Muscle of back (tissue), 11 donors: Measurements from ENCODE around the gene KAZN. TPM values are rescaled to one million over a fixed set of nuclear protein-coding genes. Genes with fewer than 3 reads are reported as not detected.
A peak's percentile ranks its signal among the peaks of the same experiment; 100 is the strongest.

Experiments used
- DNase-seq, 3 donors: peaks; one replicate each; pipeline versions ENCODE4 v3.0.0 to v3.0.0-alpha.2; 2013
- polyA plus RNA-seq, 10 donors: library from polyadenylated mRNA; unstranded; fragments of 120-200 nt; gene quantifications; one replicate each; pipeline ENCODE4 v1.2.1, GENCODE V29; 2013; ENCODE audit not compliant: insufficient read length in 10 of 10

Gene KAZN
- polyA plus RNA-seq, 10 donors: 10.8 to 16.9 (median 13.7) TPM

- DNase-seq: no peak
These were observed 312.7 kb downstream of the KAZN start for GRCh38 chr1:14910984-14911721.

DNA sequence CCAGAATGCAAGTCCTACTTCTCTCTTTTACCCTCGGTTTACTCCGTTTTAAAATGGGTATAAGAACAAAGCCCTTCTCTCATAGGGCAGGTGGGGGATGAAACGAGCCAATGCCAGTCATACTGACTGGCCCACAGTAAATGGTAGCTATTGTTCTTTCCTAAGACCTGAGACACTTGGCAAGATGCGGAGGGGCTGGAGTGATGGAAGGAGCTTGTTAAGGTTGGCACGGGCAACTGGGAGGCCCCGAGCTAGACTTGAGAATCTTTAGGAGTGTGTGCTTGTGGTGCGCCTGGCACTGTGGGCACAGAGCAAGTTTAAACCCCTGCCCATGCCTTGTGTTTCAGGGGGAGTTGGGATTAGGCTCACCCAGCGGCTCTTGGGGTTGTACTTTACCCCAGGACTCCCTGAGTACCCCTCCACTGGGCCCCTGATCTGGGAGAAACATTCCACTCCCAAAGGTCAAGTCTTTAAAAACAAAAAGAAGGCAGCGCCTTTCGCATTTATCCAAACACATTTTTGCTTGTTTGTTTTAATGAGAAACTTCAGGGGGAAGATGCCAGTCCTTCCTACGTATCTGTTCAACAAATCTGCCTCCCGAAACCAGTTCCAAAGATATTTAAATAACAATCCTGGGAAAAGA is 314.5 kb downstream of the KAZN start:
- DNase-seq: no peak

DNA sequence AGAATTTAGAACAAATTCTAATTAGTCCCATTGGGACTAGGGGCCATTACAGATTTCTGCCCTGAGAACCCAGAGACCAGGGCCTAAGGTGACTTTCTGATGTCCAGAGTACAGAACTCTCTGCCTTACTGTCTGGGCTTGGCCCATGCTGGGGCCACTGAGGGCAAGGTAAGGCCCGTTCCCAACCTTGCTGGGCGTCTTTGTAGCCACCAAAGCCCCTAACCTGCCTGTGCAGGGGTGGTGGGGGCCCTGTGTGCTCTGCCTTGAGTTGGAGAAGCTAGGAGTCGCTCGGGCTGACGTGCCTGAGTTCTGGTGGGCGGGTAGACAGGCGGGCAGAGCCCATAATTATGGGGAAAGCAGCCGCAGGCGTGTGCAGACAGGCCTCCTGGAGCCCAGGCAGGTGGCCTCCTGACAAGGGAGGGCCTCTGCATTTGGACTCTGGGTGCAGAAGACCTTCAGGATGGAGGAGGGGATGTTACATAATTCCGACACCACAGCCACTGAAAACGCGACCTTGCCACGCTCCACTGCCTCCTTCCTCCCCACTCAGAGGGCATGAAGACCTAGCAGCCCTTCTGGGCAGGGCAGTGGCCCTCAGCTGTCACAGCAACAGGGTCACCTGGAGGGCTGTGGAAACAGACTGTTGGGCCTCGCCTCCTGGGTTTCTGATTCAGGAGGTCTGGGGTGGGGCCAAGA is 315.1 kb downstream of the KAZN start:
- no peak for DNase-seq

- DNase-seq: no peak
These were observed 316.0 kb downstream of the KAZN start for GRCh38 chr1:14914351-14914988.

DNA sequence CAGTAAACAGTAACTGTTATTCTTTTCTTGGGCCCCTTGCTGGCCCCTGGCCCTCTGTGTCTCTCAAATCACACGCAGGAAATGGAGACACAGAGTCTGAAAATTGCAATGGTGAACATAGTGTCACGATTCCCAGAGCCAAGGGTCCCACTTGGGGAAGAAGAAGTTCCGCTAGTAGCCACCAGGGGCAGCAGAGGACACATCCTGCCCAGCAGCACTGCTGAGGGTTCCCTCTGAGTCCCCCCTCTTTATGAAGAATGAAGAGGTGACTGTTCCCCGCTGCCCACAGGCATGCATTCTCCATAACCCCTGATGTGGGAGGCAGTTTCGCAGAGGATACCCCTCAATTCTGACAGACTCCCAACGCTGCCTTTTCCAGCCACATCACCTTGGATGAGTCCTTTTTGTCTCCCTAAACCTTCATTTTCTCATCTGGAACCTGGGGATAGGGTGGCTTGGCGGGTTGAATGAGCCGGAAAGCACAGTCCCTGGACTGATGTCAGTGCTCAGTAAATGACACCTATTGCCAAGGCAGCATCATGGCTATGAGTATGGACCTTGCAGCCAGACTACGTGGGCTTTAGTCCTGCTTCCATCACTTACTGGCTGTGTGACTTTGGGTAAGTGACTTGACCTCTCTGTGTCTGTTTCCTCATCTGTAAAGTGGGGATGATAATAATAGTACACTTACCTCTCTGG is 317.0 kb downstream of the KAZN start:
- peak in 2 of 3 donors; percentile 62 to 78 for DNase-seq

- DNase-seq: no peak
These were observed 320.8 kb downstream of the KAZN start for GRCh38 chr1:14919289-14919688.

DNA sequence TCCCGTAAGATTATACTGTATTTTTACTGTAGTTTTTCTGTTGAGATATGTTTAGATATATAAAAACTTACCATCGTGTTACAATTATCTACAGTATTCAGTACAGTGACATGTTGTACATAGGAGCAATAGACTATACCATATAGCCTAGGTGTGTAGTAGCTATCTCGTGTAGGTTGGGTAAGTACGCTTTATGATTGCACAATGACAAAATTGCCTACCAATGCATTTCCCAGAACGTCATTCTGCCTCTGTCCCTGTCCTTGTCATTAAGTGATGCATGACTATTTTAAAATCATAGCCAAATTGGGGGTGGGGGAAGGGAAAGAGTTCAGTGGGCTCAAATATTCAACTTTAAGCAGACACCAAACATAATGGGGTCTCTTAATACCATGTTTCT is 321.3 kb downstream of the KAZN start:
- no peak for DNase-seq

- peak in 1 of 3 donors; percentile 62 for DNase-seq
These were observed 322.6 kb downstream of the KAZN start for GRCh38 chr1:14921057-14921456.

DNA sequence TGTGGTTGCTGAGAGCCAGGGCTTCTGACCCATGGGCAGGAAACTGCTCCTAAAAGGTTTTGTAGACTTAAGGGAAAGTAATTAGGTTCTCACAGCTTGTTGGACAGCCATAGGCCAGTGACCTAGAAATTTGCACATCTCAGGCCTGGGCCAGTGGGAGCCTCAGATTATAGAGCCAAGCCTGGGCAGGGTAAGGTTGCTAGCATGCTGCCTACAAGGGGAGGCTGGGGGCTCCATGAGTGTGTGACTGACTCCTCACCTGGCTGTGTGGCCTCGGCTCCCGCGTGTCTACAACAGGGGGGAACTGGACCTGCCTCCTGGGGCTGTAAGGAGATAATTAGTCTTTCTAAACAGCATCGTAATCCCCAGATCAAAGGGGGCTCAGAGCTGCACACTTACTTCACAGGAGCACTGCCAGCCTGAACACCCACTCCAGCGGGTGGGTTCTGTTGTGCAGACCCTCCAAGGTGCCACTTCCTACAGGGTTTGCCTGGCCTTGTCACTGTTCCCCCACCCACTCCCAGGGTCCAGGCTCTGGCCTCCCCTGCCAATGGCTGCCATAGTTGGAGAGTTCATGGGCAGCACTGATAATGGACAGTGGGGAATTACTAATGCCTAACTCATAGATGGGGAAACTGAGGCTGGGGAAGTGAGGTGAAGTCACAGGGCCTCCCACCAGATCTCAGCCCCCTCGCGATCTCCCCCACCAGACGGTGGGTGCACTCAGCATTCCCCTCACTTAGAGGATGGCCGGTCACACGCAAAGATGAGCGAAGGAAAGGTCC is 324.6 kb downstream of the KAZN start:
- DNase-seq: no peak

- DNase-seq: peak in 2 of 3 donors; percentile 65 to 67
These were observed 325.4 kb downstream of the KAZN start for GRCh38 chr1:14923727-14924452.

DNA sequence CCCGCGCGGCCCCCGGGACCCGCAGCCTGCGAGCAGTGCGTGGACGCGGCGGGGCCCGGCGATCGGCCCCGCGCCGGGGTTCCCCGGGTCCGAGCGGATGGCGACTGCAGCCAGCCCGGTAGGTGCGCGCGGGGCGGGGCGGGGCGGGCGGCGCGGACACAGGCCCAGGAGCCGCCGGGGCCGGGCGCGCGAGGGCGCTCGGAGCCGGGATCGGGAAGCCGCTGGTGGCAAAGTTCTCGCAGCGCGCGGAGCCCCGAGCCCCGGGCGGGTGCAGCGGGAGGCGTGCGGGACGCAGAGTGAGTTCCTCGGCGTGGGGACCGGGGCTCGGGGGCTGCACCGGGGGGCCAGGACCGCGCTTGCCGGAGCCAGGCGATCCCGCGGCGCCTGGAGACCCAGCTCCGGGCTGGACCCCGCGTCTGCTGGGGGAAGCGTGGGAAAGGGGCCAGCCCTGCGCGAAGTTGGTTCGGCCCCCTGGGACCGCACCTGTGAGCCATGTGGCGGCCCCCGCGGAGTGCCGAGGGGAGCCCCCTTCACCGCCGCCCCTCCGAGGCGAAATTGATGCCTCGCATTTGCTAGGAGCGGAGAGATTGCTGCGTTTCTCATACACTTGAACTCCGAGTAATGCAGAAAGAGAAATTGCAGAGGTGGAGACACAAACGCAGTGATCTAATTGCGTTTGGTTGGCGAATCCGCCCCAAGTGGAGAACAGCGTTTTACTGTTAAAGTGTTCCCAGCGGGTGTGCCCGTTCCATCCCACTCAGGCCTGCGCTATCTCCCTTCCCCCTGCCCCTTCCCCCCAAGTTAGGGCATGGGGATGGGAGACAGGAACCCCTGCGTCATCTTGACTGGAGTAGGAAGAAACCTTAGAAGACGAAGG is 326.2 kb downstream of the KAZN start:
- DNase-seq: peak in 2 of 3 donors; percentile 62 to 72

- DNase-seq: no peak
These were observed 327.1 kb downstream of the KAZN start for GRCh38 chr1:14925336-14926136.

DNA sequence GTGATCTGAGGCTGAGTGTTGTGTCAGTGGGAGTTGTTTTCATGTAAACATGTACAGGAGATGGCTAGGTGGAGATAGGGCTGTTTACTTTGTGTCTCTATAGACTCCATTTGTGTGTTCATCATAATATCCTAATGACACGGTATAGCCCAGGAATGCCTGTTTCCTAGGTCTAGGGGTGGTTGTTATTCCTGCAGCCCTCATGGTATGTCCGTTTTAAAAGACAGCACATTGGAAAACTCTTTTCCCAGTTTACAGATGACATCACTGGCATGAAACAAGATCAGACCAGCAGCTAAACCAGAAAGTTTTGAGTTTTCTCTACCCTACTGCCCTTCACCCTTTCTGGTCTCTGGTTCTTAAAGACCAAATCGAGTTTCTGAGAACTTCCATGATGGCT is 327.7 kb downstream of the KAZN start:
- no peak for DNase-seq

- DNase-seq: no peak
These were observed 328.5 kb downstream of the KAZN start for GRCh38 chr1:14926818-14927575.

DNA sequence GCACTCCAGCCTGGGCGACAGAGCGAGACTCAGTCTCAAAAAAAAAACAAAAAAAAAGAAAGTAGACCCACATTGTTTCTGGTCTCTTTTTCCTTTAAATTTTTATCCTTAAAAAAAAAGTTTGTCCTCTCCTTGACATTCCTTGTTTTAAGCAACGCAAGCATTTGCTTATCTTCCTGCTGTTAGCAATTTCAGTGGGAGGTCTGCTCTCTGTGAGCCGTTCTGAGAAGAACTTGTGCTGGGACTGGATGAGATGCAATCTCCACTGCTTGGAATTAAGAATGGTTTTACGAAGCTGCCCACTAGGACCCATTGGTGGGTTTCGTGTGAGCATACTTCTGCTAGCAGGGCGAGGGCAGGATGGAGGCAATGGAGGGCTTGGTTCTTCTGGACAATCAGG is 329.9 kb downstream of the KAZN start:
- no peak for DNase-seq

DNA sequence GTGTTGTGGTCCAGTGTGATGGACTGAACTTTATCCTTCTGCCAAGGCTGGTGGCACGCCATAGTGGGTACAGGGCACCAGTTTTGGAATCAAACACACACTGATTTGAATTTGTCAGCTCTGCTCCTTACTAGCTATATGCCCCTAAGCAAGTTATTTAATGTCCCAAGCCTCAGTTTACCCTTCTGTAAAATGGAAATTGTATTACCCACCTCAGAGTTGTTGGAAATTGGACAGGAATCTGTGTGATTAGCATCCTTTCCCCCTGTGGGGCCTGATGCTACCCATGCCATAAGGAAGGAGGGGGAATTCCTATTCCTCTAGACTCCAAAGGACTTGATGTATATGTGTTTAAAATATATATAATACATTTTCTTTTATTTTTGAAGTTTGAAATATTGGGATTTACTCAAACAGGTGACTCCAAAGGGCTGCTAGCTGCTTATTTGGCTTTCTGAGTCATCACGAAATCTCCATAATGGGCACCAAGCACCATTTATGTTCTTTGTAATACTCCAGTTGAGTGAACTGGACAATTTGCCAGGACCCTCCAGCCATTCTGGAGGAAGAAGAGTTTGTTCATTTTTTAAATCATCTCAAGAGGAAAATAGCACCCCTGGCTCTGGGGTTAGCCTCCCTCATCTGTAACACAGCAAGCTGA is 330.5 kb downstream of the KAZN start:
- no peak for DNase-seq
